ENCODE data around the gene RAP1GAP. TPM values are rescaled to one million over a fixed set of nuclear protein-coding genes. Genes with fewer than 3 reads are reported as not detected.

The RAP1GAP gene
- polyA plus RNA-seq, 3 donors, result 0.04 TPM; not detected in 2

GRCh38 chr1:21563971-21564370 lies 105.2 kb downstream of the RAP1GAP start:
- no peak overlapping the region for H2AFZ ChIP-seq (ENCODE audit: insufficient read depth, low read depth, low read length, poor library complexity, severe bottlenecking)
- H3K4me1 ChIP-seq (ENCODE audit: control insufficient read depth in 1 of 2, insufficient read depth in 2 of 2, low read length in 2 of 2), result no peaks in the 10 kb centered on the region
- H3K36me3 Mint-ChIP-seq, result no peaks in the 10 kb centered on the region
- 96% methylated on average over 17 of the region's 17 CpGs for WGBS (ENCODE audit: insufficient coverage)
- no peak overlapping the region for H3K4me3 Mint-ChIP-seq
- H3K4me3 ChIP-seq (replicated peaks in 1 of 3; ENCODE audit: low read depth in 2 of 3, low read length in 3 of 3), result no peak overlapping the region
- H3K9me3 ChIP-seq (replicated peaks in 1 of 2; ENCODE audit: control insufficient read depth in 1 of 2, insufficient read depth in 1 of 2, low read length in 2 of 2), result no peaks in the 10 kb centered on the region
- peaks cover 0 to 2% of the 10 kb centered on the region in 2 donors for H3K27me3 ChIP-seq (ENCODE audit: control insufficient read depth in 2 of 2, insufficient read depth in 2 of 2, low read length in 2 of 2)
- no peak overlapping the region for H3K27ac Mint-ChIP-seq
- peaks cover 11 to 20% (median 16%) of the 10 kb centered on the region in 3 donors for H3K27me3 Mint-ChIP-seq (ENCODE audit: low read depth in 3 of 3)
- H3K36me3 ChIP-seq (replicated peaks in 1 of 2; ENCODE audit: control insufficient read depth in 1 of 2, insufficient read depth in 2 of 2, low read length in 2 of 2), result no peaks in the 10 kb centered on the region
- H3K9me3 Mint-ChIP-seq, result no peaks in the 10 kb centered on the region
- H3K4me1 Mint-ChIP-seq, result no peaks in the 10 kb centered on the region
- intact Hi-C loops (cut with micrococcal nuclease), result no loop called here
- no peak for DNase-seq
- no peaks in the 10 kb centered on the region for H4K20me1 ChIP-seq (ENCODE audit: insufficient read depth, low read length)
- no peak overlapping the region for H3K9ac ChIP-seq (ENCODE audit: insufficient read depth, low read length, poor library complexity, severe bottlenecking)
- H3K79me2 ChIP-seq (ENCODE audit: insufficient read depth, low read length), result no peaks in the 10 kb centered on the region
- no peak overlapping the region for H3K27ac ChIP-seq (ENCODE audit: low read depth in 1 of 2, low read length in 2 of 2)
- no peak overlapping the region for H3K4me2 ChIP-seq (replicated peaks; ENCODE audit: extremely low read depth, low read length, poor library complexity, severe bottlenecking)
- TF ChIP-seq CTCF (IDR thresholded peaks at IDR 0.05), result no peak

GRCh38 chr1:21562896-21563295 lies 106.3 kb downstream of the RAP1GAP start:
- H3K27me3 Mint-ChIP-seq (ENCODE audit: low read depth in 3 of 3), result peaks cover 19 to 28% (median 19%) of the 10 kb centered on the region in 3 donors

More at GRCh38 chr1:21562896-21563295, 106.3 kb downstream of the RAP1GAP start:
- no peaks in the 10 kb centered on the region for H3K36me3 ChIP-seq (replicated peaks in 1 of 2; ENCODE audit: control insufficient read depth in 1 of 2, insufficient read depth in 2 of 2, low read length in 2 of 2)
- H3K9me3 Mint-ChIP-seq, result no peaks in the 10 kb centered on the region
- no peaks in the 10 kb centered on the region for H3K9me3 ChIP-seq (replicated peaks in 1 of 2; ENCODE audit: control insufficient read depth in 1 of 2, insufficient read depth in 1 of 2, low read length in 2 of 2)
- no peak overlapping the region for H3K27ac Mint-ChIP-seq
- intact Hi-C loops (cut with micrococcal nuclease), result no loop called here
- no peak overlapping the region for H3K4me2 ChIP-seq (replicated peaks; ENCODE audit: extremely low read depth, low read length, poor library complexity, severe bottlenecking)
- no peaks in the 10 kb centered on the region for H4K20me1 ChIP-seq (ENCODE audit: insufficient read depth, low read length)
- no peak overlapping the region for H3K4me3 ChIP-seq (replicated peaks in 1 of 3; ENCODE audit: low read depth in 2 of 3, low read length in 3 of 3)
- no peak overlapping the region for H3K27ac ChIP-seq (ENCODE audit: low read depth in 1 of 2, low read length in 2 of 2)
- H3K36me3 Mint-ChIP-seq, result no peaks in the 10 kb centered on the region
- no peak for TF ChIP-seq CTCF (IDR thresholded peaks at IDR 0.05)
- H3K4me3 Mint-ChIP-seq, result no peak overlapping the region
- H3K4me1 Mint-ChIP-seq, result no peaks in the 10 kb centered on the region
- no peaks in the 10 kb centered on the region for H3K4me1 ChIP-seq (ENCODE audit: control insufficient read depth in 1 of 2, insufficient read depth in 2 of 2, low read length in 2 of 2)
- over 99% methylated on average over 12 of the region's 15 CpGs for WGBS (ENCODE audit: insufficient coverage)
- no peak overlapping the region for H2AFZ ChIP-seq (ENCODE audit: insufficient read depth, low read depth, low read length, poor library complexity, severe bottlenecking)
- H3K9ac ChIP-seq (ENCODE audit: insufficient read depth, low read length, poor library complexity, severe bottlenecking), result no peak overlapping the region
- no peak for DNase-seq
- peaks cover 0 to 2% of the 10 kb centered on the region in 2 donors for H3K27me3 ChIP-seq (ENCODE audit: control insufficient read depth in 2 of 2, insufficient read depth in 2 of 2, low read length in 2 of 2)
- no peaks in the 10 kb centered on the region for H3K79me2 ChIP-seq (ENCODE audit: insufficient read depth, low read length)
